GM12874 (cell line): ENCODE measurements around the gene APP.

Source experiments
- CTCF ChIP-seq: IDR thresholded peaks from 2 replicates; pipeline ENCODE4 v1.5.1; 2011; ENCODE audit warnings: low read depth, mild to moderate bottlenecking, control low read depth, low read length, moderate library complexity; ENCODE audit not compliant: insufficient read depth

APP gene

GRCh38 chr21:26148071-26148839 is 22.3 kb downstream of the APP start:
- no peak for TF ChIP-seq CTCF

- TF ChIP-seq CTCF, result no peak
Observed at GRCh38 chr21:26147535-26147934, 23.0 kb downstream of the APP start.

GRCh38 chr21:26146681-26147080 is 23.9 kb downstream of the APP start:
- no peak for TF ChIP-seq CTCF

GRCh38 chr21:26144031-26144430 is 26.5 kb downstream of the APP start:
- TF ChIP-seq CTCF, result no peak

- no peak for TF ChIP-seq CTCF
Observed at GRCh38 chr21:26142363-26142762, 28.2 kb downstream of the APP start.

- TF ChIP-seq CTCF, result no peak
Observed at GRCh38 chr21:26140926-26141325, 29.6 kb downstream of the APP start.

- no peak for TF ChIP-seq CTCF
Observed at GRCh38 chr21:26140164-26140579, 30.4 kb downstream of the APP start.
